Gastroesophageal sphincter (tissue), 4 donors: ENCODE results near the gene PLCH2. TPM values are rescaled to one million over a fixed set of nuclear protein-coding genes. Genes with fewer than 3 reads are reported as not detected.
A peak's percentile ranks its signal among the peaks of the same experiment; 100 is the strongest.

Experiments used
- ATAC-seq: fragments of 150-250 bp; one replicate; pipeline ENCODE4 v1.9.1; 2016; ENCODE audit warnings: mild to moderate bottlenecking, moderate library complexity
- H3K27ac ChIP-seq, 4 donors: fragments of 200-600 bp; sonication (generic) in 3 of 4; 1 replicate in 3 of 4; 2 replicates in 1 of 4; pipeline ENCODE4 v1.5.1; 2016 to 2019
- H3K27me3 ChIP-seq: fragments of 200-600 bp; sonication (generic); one replicate; pipeline ENCODE4 v1.5.1; 2019
- H3K36me3 ChIP-seq, 2 donors: fragments of 200-600 bp; sonication (generic); one replicate each; pipeline ENCODE4 v1.5.1; 2019; ENCODE audit warnings: control low read depth in 1 of 2
- H3K4me1 ChIP-seq, 3 donors: fragments of 200-600 bp; sonication (generic); 1 replicate in 2 of 3; 2 replicates in 1 of 3; pipeline ENCODE4 v1.5.1; 2016 to 2019; ENCODE audit warnings: control low read depth in 2 of 3
- H3K4me3 ChIP-seq, 2 donors: fragments of 200-600 bp; sonication (generic); one replicate each; pipeline ENCODE4 v1.5.1; 2019; ENCODE audit warnings: mild to moderate bottlenecking in 1 of 2, moderate library complexity in 1 of 2
- H3K9me3 ChIP-seq, 3 donors: fragments of 200-600 bp; sonication (generic); one replicate each; pipeline ENCODE4 v1.5.1; 2017 to 2019; ENCODE audit warnings: control low read depth in 2 of 3
- EP300 ChIP-seq: sonication (generic); formaldehyde crosslinking; IDR thresholded peaks from one replicate; pipeline ENCODE4 v1.6.1; 2017; ENCODE audit warnings: antibody characterized with exemption, mild to moderate bottlenecking
- POLR2A ChIP-seq, 2 donors: fragments of 450-650 bp; IDR thresholded peaks; one replicate each; pipeline ENCODE4 v1.6.1; 2017; ENCODE audit warnings: antibody characterized with exemption in 2 of 2, mild to moderate bottlenecking in 2 of 2, moderate library complexity in 1 of 2
- POLR2AphosphoS5 ChIP-seq: sonication (generic); formaldehyde crosslinking; IDR thresholded peaks from one replicate; pipeline ENCODE4 v1.6.1; 2017; ENCODE audit warnings: antibody characterized with exemption
- WGBS, 2 donors: methylation state at CpG; one replicate each; pipeline ENCODE4 v1.1.5; 2018; ENCODE audit warnings: low coverage in 1 of 2; 5-methylcytosine and 5-hydroxymethylcytosine counted together
- total RNA-seq, 4 donors: library from RNA; depleted of rRNA; stranded (reverse); fragments of >200 nt; gene quantifications; one replicate each; pipeline ENCODE4 v1.1.0, GENCODE V29; 2016
- TF ChIP-seq, protein P1 (sequence below), 4 experiments: fragments of 200-600 bp in 2 of 4; fragments of 450-650 bp in 2 of 4; sonication (generic) in 1 of 4; IDR thresholded peaks; one replicate each; pipeline ENCODE4 v1.5.1; 2017 to 2019; ENCODE audit warnings: antibody characterized with exemption in 4 of 4, mild to moderate bottlenecking in 2 of 4, moderate library complexity in 2 of 4

PLCH2 gene
- total RNA-seq, 4 donors from 2014 or later, result under 0.01 to 0.72 (median 0.15) TPM

DNA sequence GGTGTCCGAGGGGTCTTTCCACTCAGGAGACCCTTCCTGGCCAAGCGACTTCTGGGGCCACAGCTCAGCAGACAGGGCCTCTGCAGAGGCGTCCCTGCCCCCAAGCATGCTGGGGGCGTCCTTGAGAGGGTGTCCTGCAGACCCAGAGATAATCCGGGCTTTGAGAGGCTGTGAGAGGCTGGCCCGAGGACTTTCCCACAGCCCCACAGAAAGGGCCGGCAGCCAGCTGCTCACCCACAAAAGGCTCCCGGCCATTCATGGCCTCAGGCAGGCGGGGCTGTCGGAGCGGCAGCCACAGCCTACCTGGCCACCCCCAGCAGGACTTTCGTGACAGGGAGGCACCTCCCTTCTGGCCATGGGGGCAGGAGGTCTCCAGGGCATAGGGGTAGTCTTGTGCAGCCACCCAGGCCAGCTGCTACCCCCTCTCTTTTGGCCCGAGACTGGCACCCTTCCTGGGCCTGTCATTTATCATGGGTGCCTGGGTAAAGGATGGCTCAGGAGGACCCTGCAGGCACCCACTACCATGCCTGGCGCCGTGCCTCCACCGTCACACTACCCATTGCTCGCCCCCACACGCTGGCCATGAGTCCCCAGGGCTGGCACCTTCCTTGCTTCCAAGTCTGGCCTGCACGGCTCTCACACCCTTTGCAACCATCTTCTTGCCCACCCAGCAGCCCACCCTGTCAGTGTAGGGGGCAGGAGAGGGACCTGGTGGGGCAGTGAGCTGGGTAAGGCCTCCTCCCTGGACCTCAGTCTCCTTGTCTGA, 69.0 kb downstream of the PLCH2 start:
- Histone ChIP-seq H3K27me3 (peaks cover 78% of the 10 kb centered on the region), H3K27ac (peak overlapping the region in 3 of 4 donors; percentile 88 to 90 (median 88)), H3K36me3 (no peaks in the 10 kb centered on the region), H3K9me3 (no peaks in the 10 kb centered on the region), H3K4me1 (peaks cover 0 to 76% (median 34%) of the 10 kb centered on the region in 3 donors), H3K4me3 (no peak overlapping the region)
- ATAC-seq, result no peak
- WGBS, 2 donors, result 80% methylated on average over 1 of the region's 19 CpGs; no CpG with 5 or more reads in 1 of the 2 donors
- no peak for TF ChIP-seq EP300
- TF ChIP-seq POLR2A (IDR thresholded peaks at IDR 0.05), result no peak
- no peak for TF ChIP-seq POLR2AphosphoS5
- TF ChIP-seq, protein P1, sequence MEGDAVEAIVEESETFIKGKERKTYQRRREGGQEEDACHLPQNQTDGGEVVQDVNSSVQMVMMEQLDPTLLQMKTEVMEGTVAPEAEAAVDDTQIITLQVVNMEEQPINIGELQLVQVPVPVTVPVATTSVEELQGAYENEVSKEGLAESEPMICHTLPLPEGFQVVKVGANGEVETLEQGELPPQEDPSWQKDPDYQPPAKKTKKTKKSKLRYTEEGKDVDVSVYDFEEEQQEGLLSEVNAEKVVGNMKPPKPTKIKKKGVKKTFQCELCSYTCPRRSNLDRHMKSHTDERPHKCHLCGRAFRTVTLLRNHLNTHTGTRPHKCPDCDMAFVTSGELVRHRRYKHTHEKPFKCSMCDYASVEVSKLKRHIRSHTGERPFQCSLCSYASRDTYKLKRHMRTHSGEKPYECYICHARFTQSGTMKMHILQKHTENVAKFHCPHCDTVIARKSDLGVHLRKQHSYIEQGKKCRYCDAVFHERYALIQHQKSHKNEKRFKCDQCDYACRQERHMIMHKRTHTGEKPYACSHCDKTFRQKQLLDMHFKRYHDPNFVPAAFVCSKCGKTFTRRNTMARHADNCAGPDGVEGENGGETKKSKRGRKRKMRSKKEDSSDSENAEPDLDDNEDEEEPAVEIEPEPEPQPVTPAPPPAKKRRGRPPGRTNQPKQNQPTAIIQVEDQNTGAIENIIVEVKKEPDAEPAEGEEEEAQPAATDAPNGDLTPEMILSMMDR (IDR thresholded peaks at IDR 0.05), result no peak

DNA sequence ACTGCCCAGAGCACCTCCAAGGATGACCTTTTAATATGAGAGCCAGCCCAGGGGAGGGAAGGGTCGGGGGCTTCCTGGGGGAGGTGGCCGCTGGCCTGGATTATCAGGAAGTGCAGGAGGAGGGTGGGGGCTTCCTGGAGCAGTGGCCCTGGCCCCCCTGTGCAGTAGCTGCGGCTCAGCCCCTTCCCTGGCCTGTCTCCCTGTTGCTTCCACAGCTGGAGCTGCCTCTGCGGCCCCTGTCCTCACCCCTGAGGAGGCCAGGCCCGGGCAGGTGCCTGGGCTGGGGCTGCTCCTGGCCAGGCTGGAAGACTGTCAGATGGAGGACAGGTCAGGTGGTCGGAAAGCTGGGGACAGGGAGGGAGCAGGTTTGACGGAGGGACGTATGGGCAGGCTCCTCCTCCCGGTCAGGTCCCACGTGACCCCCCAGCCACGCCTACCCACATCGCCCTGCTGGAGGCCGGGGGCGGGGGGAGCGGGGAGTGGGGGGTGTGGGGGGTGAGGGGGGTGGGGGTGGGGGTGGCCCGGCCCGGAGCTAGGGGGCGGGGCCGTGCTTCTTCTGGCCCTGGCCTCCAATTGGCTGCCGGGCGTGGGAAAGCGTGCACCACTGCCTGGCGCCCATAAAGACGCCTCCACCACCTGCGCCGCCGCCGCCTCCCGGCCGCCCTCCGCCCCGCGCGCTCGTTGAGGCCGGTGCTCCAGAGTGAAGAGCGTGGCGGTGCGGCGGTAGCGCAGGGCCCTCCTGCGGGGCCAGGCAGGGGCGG, 69.8 kb downstream of the PLCH2 start:
- H3K4me1 ChIP-seq, result peaks cover 0 to 79% (median 34%) of the 10 kb centered on the region in 3 donors
- peaks cover 69% of the 10 kb centered on the region for H3K27me3 ChIP-seq
- peak overlapping the region; percentile 26 to 90 (median 88) for H3K27ac ChIP-seq
- ATAC-seq, result peak; percentile 63
- no CpG with 5 or more reads among the region's 43 CpGs for WGBS, 2 donors
- TF ChIP-seq POLR2AphosphoS5 (no peak), EP300 (no peak), POLR2A (IDR thresholded peaks at IDR 0.05) (peak in 1 of 2 donors; percentile 24)
- TF ChIP-seq, protein P1 (IDR thresholded peaks at IDR 0.05), result no peak
- H3K4me3 ChIP-seq, result peak overlapping the region; percentile 35 to 61
- no peaks in the 10 kb centered on the region for H3K36me3 ChIP-seq
- H3K9me3 ChIP-seq, result no peaks in the 10 kb centered on the region

DNA sequence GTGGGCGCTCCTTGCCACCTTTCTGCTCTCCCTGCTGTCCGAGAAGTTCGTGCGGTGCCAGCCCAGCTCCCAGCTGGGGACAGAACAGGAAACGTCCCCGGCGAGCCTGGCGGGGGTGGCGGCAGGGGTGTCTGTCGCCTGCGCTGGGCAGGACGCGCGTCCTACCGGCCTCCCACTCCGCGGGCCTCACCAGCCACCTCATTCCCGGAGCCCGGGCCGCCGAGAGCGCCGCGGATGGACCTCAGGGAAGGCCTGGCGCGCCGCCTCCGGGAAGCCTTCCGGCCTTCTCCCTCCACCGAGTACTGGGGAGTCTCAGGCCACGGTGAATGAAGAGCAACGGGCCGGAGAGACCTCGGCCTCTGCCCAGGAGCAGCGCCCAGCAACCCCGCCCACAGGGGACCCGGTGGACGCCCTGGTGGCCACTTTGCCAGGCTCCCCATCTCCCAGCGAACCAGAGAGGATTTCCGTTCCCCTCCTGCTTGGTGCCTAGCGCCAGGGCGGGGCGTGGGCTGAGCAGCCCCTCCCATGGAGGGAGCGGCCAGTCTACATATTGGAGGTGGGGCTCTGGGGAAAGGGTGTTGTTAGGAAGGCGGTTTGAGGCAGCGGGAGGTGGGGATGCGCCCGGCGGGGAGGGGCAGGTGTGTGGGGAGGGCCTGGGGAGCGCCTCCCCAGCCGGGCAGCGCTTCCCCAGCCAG, 70.6 kb downstream of the PLCH2 start:
- Histone ChIP-seq H3K27ac (peak overlapping the region; percentile 26 to 90 (median 88)), H3K4me1 (peaks cover 0 to 76% (median 34%) of the 10 kb centered on the region in 3 donors), H3K27me3 (peaks cover 67% of the 10 kb centered on the region), H3K4me3 (peak overlapping the region; percentile 35 to 61), H3K36me3 (no peaks in the 10 kb centered on the region), H3K9me3 (no peaks in the 10 kb centered on the region)
- no peak for TF ChIP-seq POLR2AphosphoS5
- TF ChIP-seq, protein P1 (IDR thresholded peaks at IDR 0.05), result peak in 1 of 4 experiments; percentile 21
- 0% methylated on average over 4 of the region's 52 CpGs; no CpG with 5 or more reads in 1 of the 2 donors for WGBS, 2 donors
- ATAC-seq, result peak; percentile 79

DNA sequence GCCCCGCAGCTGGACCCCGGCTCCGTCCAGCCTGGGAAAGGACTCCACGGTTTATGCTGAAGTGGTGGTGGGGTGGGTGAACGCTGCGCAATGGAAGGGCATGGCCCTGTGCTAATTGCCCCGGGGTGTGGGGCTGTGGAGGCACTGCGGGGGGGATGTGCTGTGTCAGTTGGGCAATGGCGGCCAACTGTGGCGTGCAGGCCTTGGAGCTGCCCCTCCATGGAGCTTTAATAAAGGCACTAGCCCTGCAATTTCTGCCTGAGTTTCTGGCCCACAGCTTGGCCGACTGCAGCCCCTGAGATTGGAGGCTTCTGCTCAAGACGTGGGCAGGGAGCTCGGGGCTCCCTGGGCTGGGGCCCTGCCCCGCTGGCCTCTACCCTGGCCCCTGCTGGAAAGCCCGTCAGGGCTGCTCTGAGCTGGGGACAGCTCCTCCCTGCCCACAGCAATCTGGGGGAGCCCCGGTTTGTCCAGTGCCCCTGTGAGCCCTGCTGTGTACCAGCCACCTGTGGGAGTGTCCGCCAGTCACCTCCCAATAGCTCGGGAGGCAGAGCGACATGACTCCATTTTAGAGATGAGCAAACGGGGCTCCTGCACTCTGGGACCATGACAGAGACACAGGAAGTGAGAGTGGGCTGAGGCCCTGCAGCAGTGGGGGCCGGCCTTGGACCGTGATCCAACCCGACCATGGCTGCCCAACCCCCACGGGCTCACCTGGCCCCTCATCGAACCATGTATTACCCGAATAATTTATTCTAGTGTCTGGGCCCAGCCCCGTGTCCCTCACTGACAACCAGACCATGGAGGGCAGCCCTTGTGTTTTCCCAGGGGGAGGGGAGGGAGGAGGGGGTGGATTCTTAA, 71.3 kb downstream of the PLCH2 start:
- H3K4me1 ChIP-seq, result peaks cover 0 to 76% (median 34%) of the 10 kb centered on the region in 3 donors
- TF ChIP-seq POLR2AphosphoS5 (no peak), EP300 (no peak), POLR2A (IDR thresholded peaks at IDR 0.05) (no peak)
- TF ChIP-seq, protein P1 (IDR thresholded peaks at IDR 0.05), result no peak
- H3K27me3 ChIP-seq, result peaks cover 60% of the 10 kb centered on the region
- no peak for ATAC-seq
- no peaks in the 10 kb centered on the region for H3K9me3 ChIP-seq
- peak overlapping the region in 3 of 4 donors; percentile 88 to 90 (median 88) for H3K27ac ChIP-seq
- no peaks in the 10 kb centered on the region for H3K36me3 ChIP-seq
- WGBS, 2 donors, result 0 to 4% methylated on average over 2 to 5 of the region's 27 CpGs
- H3K4me3 ChIP-seq, result peak overlapping the region; percentile 35 to 61
